ENCODE results near the gene DDX42. TPM values are rescaled to one million over a fixed set of nuclear protein-coding genes. Genes with fewer than 3 reads are reported as not detected.

The DDX42 gene
- total RNA-seq = 123 and 129 TPM in 2 replicates

- intact Hi-C loops (cut with micrococcal nuclease) = loop anchor here (1.0 to 10.0 kb wide), 4 partner anchors 152 to 370 kb away; partner anchors contain the start of genes DCAF7, ICAM2 and MAP3K3
Observed at GRCh38 chr17:63774141-63774968, at the start of gene DDX42. TSS of gene DDX42 (plus strand) at chr17:63774170. CDS start at chr17:63787050, 12,880 bp downstream.

GRCh38 chr17:63735691-63736090, 38.3 kb upstream of the DDX42 start:
- intact Hi-C loops (cut with micrococcal nuclease) = no loop called here

- intact Hi-C loops (cut with micrococcal nuclease) = loop anchor here (1.0 kb wide), 6 partner anchors 33 to 766 kb away; partner anchors contain the start of genes CCDC47, CEP95, DCAF7 and DDX5
Observed at GRCh38 chr17:63740464-63741142, 33.4 kb upstream of the DDX42 start.

GRCh38 chr17:63741143-63741407, 32.9 kb upstream of the DDX42 start:
- intact Hi-C loops (cut with micrococcal nuclease) = loop anchor here (1.0 kb wide), 6 partner anchors 32 to 765 kb away; partner anchors contain the start of genes CCDC47, CEP95, DCAF7 and DDX5

- intact Hi-C loops (cut with micrococcal nuclease) = loop anchor here (1.0 kb wide), 7 partner anchors 32 to 765 kb away; partner anchors contain the start of genes CCDC47, CEP95, DCAF7 and DDX5
Observed at GRCh38 chr17:63741408-63742173, 32.4 kb upstream of the DDX42 start, which contains the start of gene STRADA. TSS of gene STRADA (minus strand) at chr17:63741799. CDS start at chr17:63728369, 13,430 bp downstream.

- intact Hi-C loops (cut with micrococcal nuclease) = no loop called here
Observed at GRCh38 chr17:63751806-63752205, 22.2 kb upstream of the DDX42 start.

GRCh38 chr17:63752707-63753106, 21.3 kb upstream of the DDX42 start:
- intact Hi-C loops (cut with micrococcal nuclease) = no loop called here

- intact Hi-C loops (cut with micrococcal nuclease) = no loop called here
Observed at GRCh38 chr17:63753215-63753614, 20.8 kb upstream of the DDX42 start.

- intact Hi-C loops (cut with micrococcal nuclease) = no loop called here
Observed at GRCh38 chr17:63754046-63754445, 19.9 kb upstream of the DDX42 start.

- intact Hi-C loops (cut with micrococcal nuclease) = no loop called here
Observed at GRCh38 chr17:63758428-63758827, 15.5 kb upstream of the DDX42 start.

GRCh38 chr17:63760771-63761539, 13.0 kb upstream of the DDX42 start:
- intact Hi-C loops (cut with micrococcal nuclease) = no loop called here

GRCh38 chr17:63762161-63763078, 11.6 kb upstream of the DDX42 start:
- intact Hi-C loops (cut with micrococcal nuclease) = no loop called here

GRCh38 chr17:63764716-63765115, 9.3 kb upstream of the DDX42 start:
- intact Hi-C loops (cut with micrococcal nuclease) = no loop called here

GRCh38 chr17:63766754-63767153, 7.2 kb upstream of the DDX42 start:
- intact Hi-C loops (cut with micrococcal nuclease) = no loop called here

GRCh38 chr17:63768433-63768832, 5.5 kb upstream of the DDX42 start:
- intact Hi-C loops (cut with micrococcal nuclease) = no loop called here

GRCh38 chr17:63772801-63773271, 1.1 kb upstream of the DDX42 start:
- intact Hi-C loops (cut with micrococcal nuclease) = loop anchor here (1.0 to 10.0 kb wide), 8 partner anchors 32 to 733 kb away; partner anchors contain the start of genes CEP95, DDX5, FTSJ3 and ICAM2

- intact Hi-C loops (cut with micrococcal nuclease) = loop anchor here (1.0 to 10.0 kb wide), 10 partner anchors 32 to 733 kb away; partner anchors contain the start of genes CEP95, DCAF7, DDX5 and FTSJ3
Observed at GRCh38 chr17:63773272-63774140, 464 bp upstream of the DDX42 start, which contains the start of gene CCDC47. TSS of gene CCDC47 (minus strand) at chr17:63773597. CDS start at chr17:63766175, 7,422 bp downstream.

- intact Hi-C loops (cut with micrococcal nuclease) = loop anchor here (1.0 to 10.0 kb wide), 4 partner anchors 153 to 370 kb away; partner anchors contain the start of genes DCAF7, ICAM2 and MAP3K3
Observed at GRCh38 chr17:63774969-63775265, 947 bp downstream of the DDX42 start.

Measured in T-helper 2 cell treated with Interferon-gamma antibody and Interleukin-4, amounts not matched to agents 100 ng/mL and 5 ng/mL, for 36 hours (primary cell).